Activated CD8-positive, alpha-beta memory T cell treated with anti-CD3 and anti-CD28 coated beads for 36 hours (primary cell): ENCODE measurements around the gene CNTNAP4. TPM values are rescaled to one million over a fixed set of nuclear protein-coding genes. Genes with fewer than 3 reads are reported as not detected.

Experiments used
- CTCF ChIA-PET: fragments of 350-600 bp; sonication (Branson Sonifier 250); formaldehyde crosslinking; loops from one replicate; lab custom pipeline; 2021; ENCODE audit warnings: antibody characterized with exemption; lab: Charles Lee
- POLR2A ChIA-PET: fragments of 350-600 bp; sonication (Branson Sonifier 250); formaldehyde crosslinking; loops from one replicate; lab custom pipeline; 2021; ENCODE audit warnings: antibody characterized with exemption; lab: Charles Lee
- total RNA-seq, 2 experiments: library from RNA; stranded (reverse); gene quantifications; one replicate each; pipeline ENCODE4 v1.2.3, GENCODE V29; 2021

CNTNAP4 gene
- total RNA-seq, 2 experiments from 2014 or later, result not detected

DNA sequence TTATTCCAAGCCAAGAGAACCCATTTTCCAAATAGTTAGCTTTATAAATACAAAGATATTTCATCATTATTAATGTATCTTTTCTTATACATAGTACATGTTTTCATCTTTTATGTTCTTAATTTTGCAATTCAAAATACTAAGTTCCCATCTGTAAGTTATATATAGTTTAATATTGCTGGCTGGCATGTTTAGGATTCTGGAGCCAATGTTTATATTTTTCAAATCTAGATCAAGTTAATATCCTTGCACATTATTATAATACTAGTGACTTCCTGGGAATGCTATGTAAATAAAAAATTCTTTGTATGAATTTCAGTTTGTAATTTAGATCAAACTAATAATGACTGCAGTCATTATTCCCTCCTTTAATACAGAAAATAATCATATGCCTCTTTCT lies 189.7 kb downstream of the CNTNAP4 start:
- ChIA-PET POLR2A (no interaction called here), CTCF (no interaction called here)

GRCh38 chr16:76474048-76474447 lies 196.8 kb downstream of the CNTNAP4 start:
- ChIA-PET CTCF (no interaction called here), POLR2A (no interaction called here)

DNA sequence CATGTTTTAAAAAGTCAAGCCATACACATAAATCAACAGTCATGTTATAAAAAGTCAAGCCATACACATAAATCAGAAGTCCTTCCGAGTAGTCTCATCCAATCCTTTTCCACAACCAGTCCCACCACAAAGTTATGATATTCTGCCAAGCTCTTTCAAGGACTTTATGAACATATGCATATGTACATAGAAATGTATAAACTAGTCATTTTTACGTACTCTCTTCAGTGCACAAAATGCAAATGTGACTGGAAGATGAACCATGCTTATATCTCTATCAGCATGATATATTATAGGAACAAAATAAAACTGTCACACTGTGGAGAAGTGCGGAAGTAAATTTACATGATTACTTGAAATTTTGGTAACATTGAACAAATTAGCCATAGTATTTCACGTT lies 200.9 kb downstream of the CNTNAP4 start:
- ChIA-PET CTCF (no interaction called here), POLR2A (no interaction called here)

- POLR2A ChIA-PET, result no interaction called here
Observed at GRCh38 chr16:76483307-76483909, 206.2 kb downstream of the CNTNAP4 start.

GRCh38 chr16:76484020-76484419 lies 206.8 kb downstream of the CNTNAP4 start:
- CTCF ChIA-PET, result no interaction called here
- POLR2A ChIA-PET, result no interaction called here

More at GRCh38 chr16:76483307-76483909, 206.2 kb downstream of the CNTNAP4 start:
- CTCF ChIA-PET, result no interaction called here

DNA sequence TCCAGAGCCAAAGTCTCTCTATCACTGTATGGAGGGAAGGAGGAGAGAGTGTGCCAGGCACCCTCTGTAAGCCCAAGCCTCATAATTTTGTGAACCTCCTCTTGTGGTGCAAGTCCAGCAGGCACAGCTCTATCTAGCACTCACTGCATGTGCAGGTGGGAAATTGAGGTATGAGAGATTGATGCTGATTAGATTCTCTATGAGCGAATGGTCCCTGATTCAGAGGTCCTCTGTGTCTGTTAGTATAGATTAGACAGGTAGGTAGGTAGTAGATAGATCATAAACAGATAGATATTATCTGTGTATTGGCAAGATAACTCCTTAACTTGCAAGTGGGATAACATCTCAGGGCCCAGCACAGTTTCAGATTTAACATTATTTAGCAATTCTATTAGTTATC lies 209.5 kb downstream of the CNTNAP4 start:
- ChIA-PET CTCF (no interaction called here), POLR2A (no interaction called here)

DNA sequence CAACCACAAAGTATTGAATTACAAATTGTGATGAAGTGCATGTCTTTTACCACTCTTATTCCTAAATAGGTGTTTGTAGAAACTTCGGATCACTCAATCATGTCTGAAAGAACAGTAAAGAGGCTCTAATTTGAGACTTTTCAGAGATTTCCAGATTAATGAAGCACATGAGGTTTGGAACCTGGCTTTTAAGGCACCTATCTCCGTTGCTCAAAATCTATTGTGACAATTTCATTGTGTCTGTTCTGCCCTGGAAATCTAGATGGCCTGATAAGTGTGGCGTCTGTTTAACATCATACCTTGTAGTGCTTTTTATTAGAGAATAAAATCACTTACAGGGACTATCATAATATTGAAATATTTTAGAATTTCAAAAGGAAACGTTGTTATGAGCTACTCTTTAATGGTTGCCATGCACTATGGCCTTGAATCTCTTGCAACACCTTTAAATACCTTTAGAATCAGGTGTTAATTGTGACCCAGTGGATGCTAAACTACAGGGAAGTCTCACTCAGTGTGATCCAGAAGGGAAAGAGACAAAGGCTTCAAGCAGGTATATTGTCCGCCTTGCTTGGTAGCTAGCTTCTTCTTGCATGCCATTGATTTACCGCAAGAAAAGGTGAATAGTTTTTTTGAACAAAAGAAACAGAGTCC lies 210.3 kb downstream of the CNTNAP4 start:
- POLR2A ChIA-PET, result no interaction called here
- CTCF ChIA-PET, result no interaction called here

DNA sequence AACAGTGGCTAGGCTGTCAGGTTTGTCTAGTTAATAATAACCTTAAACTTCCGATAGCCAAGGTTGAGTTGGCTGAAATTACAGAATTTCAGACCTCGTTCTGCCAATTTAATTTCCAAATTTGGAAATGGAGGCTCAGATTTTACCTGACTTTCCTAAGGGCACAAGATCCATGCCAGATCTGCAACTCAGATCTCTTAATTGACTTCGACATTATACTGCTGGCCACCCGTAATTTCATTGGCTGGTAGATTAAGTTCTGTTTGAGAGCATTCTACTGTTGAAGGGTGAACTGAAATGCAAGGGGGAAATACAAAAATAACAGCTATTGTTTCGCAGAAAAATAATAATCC lies 210.8 kb downstream of the CNTNAP4 start:
- ChIA-PET POLR2A (no interaction called here), CTCF (no interaction called here)

- POLR2A ChIA-PET, result no interaction called here
- CTCF ChIA-PET, result no interaction called here
Observed at GRCh38 chr16:76490036-76490639, 212.9 kb downstream of the CNTNAP4 start.

- POLR2A ChIA-PET, result no interaction called here
Observed at GRCh38 chr16:76500006-76500405, 222.8 kb downstream of the CNTNAP4 start.

DNA sequence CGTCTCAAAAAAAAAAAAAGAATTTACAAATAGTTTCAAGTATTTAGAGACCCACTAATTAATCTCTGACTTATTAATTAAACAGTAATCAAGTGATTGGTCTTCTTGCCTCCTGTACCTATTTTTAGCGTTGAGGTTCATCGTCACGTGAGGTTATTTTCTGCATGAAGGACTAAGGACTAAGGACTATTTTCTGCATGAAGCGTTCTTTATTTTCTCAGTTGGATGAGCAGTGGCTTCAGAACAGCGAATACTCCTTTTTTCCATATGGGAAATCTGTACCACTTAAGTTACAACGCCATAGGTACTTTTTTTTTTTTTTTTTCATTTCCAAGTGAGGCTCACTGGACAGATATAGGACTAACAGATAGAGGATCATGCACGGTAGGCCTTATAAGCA lies 224.9 kb downstream of the CNTNAP4 start:
- POLR2A ChIA-PET, result no interaction called here
- CTCF ChIA-PET, result no interaction called here

More at GRCh38 chr16:76500006-76500405, 222.8 kb downstream of the CNTNAP4 start:
- CTCF ChIA-PET, result no interaction called here

DNA sequence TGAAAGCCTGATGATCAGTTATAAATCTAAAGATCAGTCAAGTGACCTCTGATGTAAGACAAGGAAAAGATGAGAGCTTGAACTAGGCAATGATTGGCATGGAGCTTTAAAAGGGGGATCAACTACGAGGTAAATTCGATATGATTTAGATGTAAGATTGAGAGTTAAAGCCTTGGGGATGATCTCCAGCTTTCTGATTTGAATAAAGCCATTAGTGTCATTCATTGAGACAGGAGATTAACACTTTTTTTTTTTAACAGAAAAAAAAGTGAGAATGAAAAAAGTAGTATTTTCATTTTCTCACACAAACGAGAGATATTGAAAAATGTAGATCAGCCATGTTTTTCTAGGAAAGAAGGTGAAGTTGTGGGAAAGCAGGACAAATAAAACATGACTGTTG lies 225.4 kb downstream of the CNTNAP4 start:
- POLR2A ChIA-PET, result no interaction called here
- CTCF ChIA-PET, result no interaction called here

- CTCF ChIA-PET, result no interaction called here
- POLR2A ChIA-PET, result no interaction called here
Observed at GRCh38 chr16:76503091-76503490, 225.9 kb downstream of the CNTNAP4 start.

DNA sequence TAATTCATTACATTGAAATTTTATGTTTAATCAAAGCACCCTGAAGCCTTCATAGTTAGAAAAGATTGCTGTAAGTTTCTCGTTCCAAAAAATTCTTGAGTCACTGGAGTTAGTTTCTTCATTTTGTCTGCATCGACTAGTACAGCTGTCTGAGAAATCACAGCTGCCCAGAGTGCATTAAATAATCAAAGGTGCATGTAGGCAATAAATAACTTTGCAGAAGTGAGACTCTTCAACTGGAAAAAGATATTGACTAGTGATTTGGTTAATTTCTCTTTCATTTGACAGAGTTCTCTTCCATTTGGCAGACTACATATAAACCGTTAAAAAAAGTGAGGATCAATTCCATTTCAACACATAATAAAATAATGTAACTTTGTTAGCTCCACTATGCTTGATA lies 234.0 kb downstream of the CNTNAP4 start:
- CTCF ChIA-PET, result no interaction called here
- POLR2A ChIA-PET, result no interaction called here

DNA sequence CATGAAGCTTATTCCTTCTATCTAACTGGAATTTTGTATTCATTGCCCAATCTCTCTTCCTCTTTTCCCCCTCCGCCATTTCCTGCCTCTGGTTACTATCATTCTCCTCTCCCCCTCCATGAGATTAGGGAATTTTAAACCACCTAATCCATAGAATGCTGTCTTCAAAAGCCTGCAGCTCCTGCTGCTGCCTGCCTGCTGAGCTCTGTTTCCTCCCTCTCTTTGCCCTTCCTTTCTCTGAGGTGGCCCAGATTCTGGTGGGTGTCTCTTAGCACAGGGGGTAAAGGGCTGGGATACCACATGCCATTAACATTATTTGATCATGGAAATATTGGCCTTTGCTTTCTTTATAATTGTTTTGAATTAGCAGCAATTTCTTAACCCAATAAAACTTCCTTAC lies 241.6 kb downstream of the CNTNAP4 start:
- ChIA-PET CTCF (no interaction called here), POLR2A (no interaction called here)

DNA sequence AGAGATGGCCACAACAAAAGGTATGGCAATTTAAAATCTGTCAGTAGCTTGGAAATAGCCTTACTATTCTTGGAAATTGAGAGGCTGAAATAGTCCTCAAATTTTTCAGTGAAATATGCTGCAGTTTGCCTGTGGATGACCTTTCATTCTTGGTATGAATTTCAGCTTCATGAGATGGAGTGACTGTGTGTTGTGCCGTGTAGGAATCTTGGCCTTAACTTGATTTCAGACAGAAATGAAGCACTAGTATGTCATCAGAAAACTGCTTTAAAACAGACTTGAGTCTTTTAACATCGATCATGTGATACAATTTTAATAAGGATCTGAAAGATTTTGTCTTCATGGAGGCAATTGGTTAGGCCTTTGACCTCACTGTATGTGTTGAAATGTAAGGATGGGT lies 247.2 kb downstream of the CNTNAP4 start:
- POLR2A ChIA-PET, result no interaction called here
- CTCF ChIA-PET, result no interaction called here

GRCh38 chr16:76524769-76525168 lies 247.6 kb downstream of the CNTNAP4 start:
- ChIA-PET POLR2A (no interaction called here), CTCF (no interaction called here)

DNA sequence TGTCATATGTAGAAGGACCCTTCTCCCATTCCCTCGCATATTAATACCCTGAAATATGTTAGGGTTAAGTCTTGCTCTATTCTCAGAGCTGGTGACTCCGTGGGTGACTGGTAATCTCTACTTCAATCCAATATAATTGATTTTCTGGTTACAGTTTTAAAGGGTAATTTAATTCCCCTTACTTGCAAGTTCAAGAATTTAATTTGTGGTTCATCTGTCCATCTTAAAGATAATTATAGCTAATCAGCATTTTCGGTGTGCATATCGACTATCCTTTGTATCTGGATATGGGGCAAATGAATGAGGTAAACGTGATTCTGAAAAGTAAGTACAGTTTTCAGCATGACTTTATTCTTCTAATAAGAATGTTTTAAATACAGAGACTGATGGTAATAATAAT lies 250.0 kb downstream of the CNTNAP4 start:
- ChIA-PET CTCF (no interaction called here), POLR2A (no interaction called here)

- POLR2A ChIA-PET, result no interaction called here
- CTCF ChIA-PET, result no interaction called here
Observed at GRCh38 chr16:76529120-76529519, 251.9 kb downstream of the CNTNAP4 start.

GRCh38 chr16:76531236-76531635 lies 254.0 kb downstream of the CNTNAP4 start:
- CTCF ChIA-PET, result no interaction called here
- POLR2A ChIA-PET, result no interaction called here
